Nucleus accumbens (tissue), 56 donors: ENCODE data around the gene STYK1.

ENCODE experiments used
- DNase-seq, 56 donors: peaks; one replicate each; lab custom pipeline; 2025; lab: John Stamatoyannopoulos, UW

STYK1 gene

GRCh38 chr12:10673659-10674384 lies at the start of gene STYK1:
STYK1 (minus strand) TSS chr12:10674052; CDS start chr12:10634618, 39,434 bp downstream.
- peak in 35 of 56 donors; percentile 0 to 71 (median 30) for DNase-seq

GRCh38 chr12:10722905-10723746 lies 49.3 kb upstream of the STYK1 start, which contains the start of gene YBX3:
YBX3 (minus strand) TSS chr12:10723323; CDS start chr12:10723111, 212 bp downstream.
- peak in 52 of 56 donors; percentile 7 to 76 (median 35) for DNase-seq

GRCh38 chr12:10722502-10722904 lies 48.7 kb upstream of the STYK1 start:
- peak in 14 of 56 donors; percentile 5 to 52 (median 22) for DNase-seq

GRCh38 chr12:10721651-10722501 lies 48.0 kb upstream of the STYK1 start:
- DNase-seq, result peak in 53 of 56 donors; percentile 1 to 84 (median 47)

- no peak for DNase-seq
Observed at GRCh38 chr12:10720974-10721650, 47.3 kb upstream of the STYK1 start.

GRCh38 chr12:10719482-10719881 lies 45.6 kb upstream of the STYK1 start:
- no peak for DNase-seq

GRCh38 chr12:10718279-10718821 lies 44.5 kb upstream of the STYK1 start:
- peak in 1 of 56 donors; percentile 1 for DNase-seq

GRCh38 chr12:10717410-10717809 lies 43.6 kb upstream of the STYK1 start:
- DNase-seq, result no peak

GRCh38 chr12:10716704-10717315 lies 43.0 kb upstream of the STYK1 start:
- peak in 19 of 56 donors; percentile 1 to 55 (median 15) for DNase-seq

- DNase-seq, result no peak
Observed at GRCh38 chr12:10716277-10716676, 42.4 kb upstream of the STYK1 start.

- no peak for DNase-seq
Observed at GRCh38 chr12:10715491-10715890, 41.6 kb upstream of the STYK1 start.

GRCh38 chr12:10709808-10710207 lies 36.0 kb upstream of the STYK1 start:
- no peak for DNase-seq

GRCh38 chr12:10708862-10709261 lies 35.0 kb upstream of the STYK1 start:
- DNase-seq, result no peak

GRCh38 chr12:10705655-10706054 lies 31.8 kb upstream of the STYK1 start:
- no peak for DNase-seq

GRCh38 chr12:10701843-10702242 lies 28.0 kb upstream of the STYK1 start:
- no peak for DNase-seq

GRCh38 chr12:10701131-10701681 lies 27.4 kb upstream of the STYK1 start:
- no peak for DNase-seq

GRCh38 chr12:10700581-10700980 lies 26.7 kb upstream of the STYK1 start:
- no peak for DNase-seq

GRCh38 chr12:10697862-10698261 lies 24.0 kb upstream of the STYK1 start:
- no peak for DNase-seq

- no peak for DNase-seq
Observed at GRCh38 chr12:10697156-10697555, 23.3 kb upstream of the STYK1 start.
